Lung microvascular endothelial cell (primary cell): ENCODE measurements around the gene FAM3A. TPM values are rescaled to one million over a fixed set of nuclear protein-coding genes. Genes with fewer than 3 reads are reported as not detected.

ENCODE experiments used
- DNase-seq, 2 donors: peaks; one replicate each; pipeline versions ENCODE4 v3.0.0 to v3.0.0-alpha.2; 2010; ENCODE audit warnings: low read depth in 2 of 2
- total RNA-seq: library from RNA; depleted of rRNA; stranded (reverse); fragments of >200 nt; gene quantifications from 2 replicates; pipeline ENCODE4 v1.2.1, GENCODE V29; 2014

FAM3A gene
- total RNA-seq, 1 donor from 2014 or later, result 20.8 TPM

- peak; percentile 84 to 92 for DNase-seq
Observed at GRCh38 chrX:154534526-154535322, 18.7 kb upstream of the FAM3A start.

- DNase-seq, result no peak
Observed at GRCh38 chrX:154532690-154533089, 16.7 kb upstream of the FAM3A start.

GRCh38 chrX:154531626-154532025 lies 15.6 kb upstream of the FAM3A start:
- peak in 1 of 2 donors; percentile 32 for DNase-seq

- DNase-seq, result no peak
Observed at GRCh38 chrX:154530286-154530685, 14.3 kb upstream of the FAM3A start.

GRCh38 chrX:154529206-154529612 lies 13.2 kb upstream of the FAM3A start:
- no peak for DNase-seq

GRCh38 chrX:154526901-154527675 lies 11.1 kb upstream of the FAM3A start:
- peak; percentile 55 to 75 for DNase-seq

- DNase-seq, result no peak
Observed at GRCh38 chrX:154525606-154526490, 9.8 kb upstream of the FAM3A start.

GRCh38 chrX:154519389-154519788 lies 3.4 kb upstream of the FAM3A start:
- DNase-seq, result no peak

- no peak for DNase-seq
Observed at GRCh38 chrX:154517101-154517781, 1.2 kb upstream of the FAM3A start.

- DNase-seq, result peak; percentile 69 to 77
Observed at GRCh38 chrX:154516656-154517100, 646 bp upstream of the FAM3A start.

GRCh38 chrX:154515090-154515965 lies 704 bp downstream of the FAM3A start:
- DNase-seq, result peak; percentile 21 to 35

GRCh38 chrX:154513716-154514115 lies 2.3 kb downstream of the FAM3A start:
- no peak for DNase-seq

- DNase-seq, result no peak
Observed at GRCh38 chrX:154512879-154513553, 3.0 kb downstream of the FAM3A start.

GRCh38 chrX:154511761-154512160 lies 4.3 kb downstream of the FAM3A start:
- no peak for DNase-seq

- no peak for DNase-seq
Observed at GRCh38 chrX:154509455-154509854, 6.6 kb downstream of the FAM3A start.

GRCh38 chrX:154508384-154508745 lies 7.7 kb downstream of the FAM3A start:
- DNase-seq, result no peak

- DNase-seq, result no peak
Observed at GRCh38 chrX:154507673-154508383, 8.2 kb downstream of the FAM3A start.

- DNase-seq, result no peak
Observed at GRCh38 chrX:154506483-154507332, 9.3 kb downstream of the FAM3A start.
